NK-92 (cell line): ENCODE measurements around the gene SERPINB6.
"Not testable (repeated sequence)": the region's sequence is repeated elsewhere in the genome, so short reads cannot be mapped to it uniquely, and the experiment has no call there.

Source experiments
- DNase-seq: peaks from one replicate; lab custom pipeline; 2025; ENCODE audit not compliant: unreplicated experiment; lab: John Stamatoyannopoulos, UW

Gene SERPINB6

DNA sequence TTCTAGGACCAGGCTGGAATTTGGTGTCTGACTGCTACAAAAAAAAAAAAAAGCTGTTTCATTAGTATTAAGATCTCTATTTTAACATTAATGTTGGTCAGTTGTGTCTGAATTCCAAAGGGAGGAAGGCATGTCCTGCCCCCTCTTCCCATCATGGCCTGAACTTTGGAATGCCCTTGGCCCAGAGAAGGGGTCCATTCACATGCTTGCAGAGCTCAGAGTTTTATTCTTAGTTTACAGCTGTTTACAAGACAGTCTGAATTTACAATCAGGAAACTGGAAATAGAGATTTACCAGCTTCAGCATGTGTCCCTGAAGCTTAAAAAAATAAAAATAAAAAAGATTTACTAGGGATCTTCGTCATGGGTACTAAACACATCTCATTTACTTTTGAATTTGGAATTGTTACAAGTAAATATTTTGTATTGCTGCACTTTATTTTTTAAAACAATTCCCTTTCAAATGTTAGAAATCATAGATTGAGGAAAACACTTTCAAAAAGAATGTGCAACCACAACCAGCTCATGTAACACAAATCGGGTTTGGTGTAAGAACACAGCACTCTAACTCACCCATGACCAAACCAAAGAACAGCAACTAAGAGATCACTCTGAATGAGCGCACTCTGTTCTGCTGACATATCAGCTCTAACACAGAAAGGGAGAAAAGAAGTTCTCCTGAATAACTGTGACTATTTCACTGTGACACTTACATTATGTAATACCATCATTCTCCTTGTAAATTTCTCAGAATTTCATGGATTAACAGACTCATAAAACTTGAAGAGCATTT, 6.6 kb upstream of the SERPINB6 start:
- no peak for DNase-seq

DNA sequence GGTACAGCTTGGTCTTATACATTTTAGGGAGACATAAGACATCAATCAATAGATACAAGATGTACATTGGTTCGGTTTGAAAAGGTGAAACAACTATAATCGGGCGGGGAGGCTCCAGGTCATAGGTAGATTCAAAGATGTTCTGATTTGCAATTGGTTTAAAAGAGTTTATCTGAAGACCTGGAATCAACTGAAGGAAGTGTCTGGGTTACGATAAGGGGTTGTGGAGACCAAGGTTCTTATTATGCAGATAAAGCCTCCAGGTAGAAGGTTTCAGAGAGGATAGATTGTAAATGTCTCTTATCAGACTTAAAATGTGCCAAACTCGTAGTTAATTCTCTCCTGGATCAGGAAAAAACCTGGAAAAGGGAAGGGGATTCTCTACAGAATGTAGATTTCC, 5.9 kb upstream of the SERPINB6 start:
- no peak for DNase-seq

DNA sequence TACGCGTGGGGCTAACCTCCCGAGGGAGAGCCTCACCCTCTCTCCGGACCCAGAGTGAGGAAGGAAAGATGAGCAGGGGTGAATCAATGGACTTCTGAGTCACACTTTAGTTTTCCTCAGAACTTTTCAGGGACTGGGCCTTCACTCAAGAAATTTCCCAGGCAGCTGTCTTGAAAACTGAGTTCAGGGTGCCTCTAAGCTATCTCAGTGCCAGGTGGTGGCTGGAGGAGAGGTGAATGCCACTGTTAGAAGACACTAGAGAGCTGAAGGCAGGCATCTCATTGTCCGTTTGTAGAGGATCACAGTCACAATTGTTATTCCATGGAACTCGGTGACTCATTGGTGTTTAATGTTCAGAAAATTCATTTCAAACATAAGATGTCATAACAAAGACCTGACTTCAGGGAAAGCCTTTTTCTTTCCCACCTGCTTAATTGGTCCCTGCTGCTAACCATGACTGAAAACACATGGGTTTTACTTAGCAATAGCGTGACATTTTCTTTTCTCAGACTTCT, 5.3 kb upstream of the SERPINB6 start:
- DNase-seq, result no peak

DNA sequence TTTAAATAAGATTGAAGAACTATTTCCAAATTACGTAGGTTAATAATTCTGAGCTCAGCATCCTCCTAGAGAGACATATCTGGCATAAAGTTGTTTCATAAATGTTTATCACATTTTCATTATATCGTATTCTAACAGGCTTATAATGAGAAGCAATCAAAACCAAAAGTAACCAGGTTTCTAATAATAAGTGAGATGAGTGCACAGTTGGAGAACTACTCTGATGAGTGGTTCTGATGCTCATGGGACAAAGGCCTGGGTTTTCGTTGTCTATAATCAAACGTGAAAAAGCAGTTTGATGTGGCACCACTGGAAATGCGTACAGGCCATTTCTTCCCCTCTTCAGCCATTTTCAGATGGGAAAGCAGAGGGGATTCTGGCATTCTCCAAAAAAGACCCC, 4.7 kb upstream of the SERPINB6 start:
- DNase-seq, result no peak

DNA sequence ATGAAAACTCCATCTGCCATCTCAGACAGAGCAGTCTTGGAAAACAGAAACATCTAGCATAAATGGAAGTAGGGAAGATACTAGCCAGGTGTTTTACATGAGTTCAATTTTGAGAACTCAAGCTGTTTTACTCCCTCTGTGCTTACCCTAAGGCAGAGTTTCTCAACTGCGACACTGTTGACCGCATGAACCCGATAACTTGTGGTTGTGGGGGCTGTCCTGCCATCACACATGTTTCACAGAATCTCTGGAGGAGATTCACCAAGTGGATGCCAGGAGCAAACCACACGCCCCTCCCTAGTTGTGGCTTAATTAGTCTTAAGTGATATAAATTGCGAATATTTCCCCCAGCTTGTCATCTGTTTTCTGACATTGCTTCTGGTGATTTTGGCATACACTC, 2.3 kb upstream of the SERPINB6 start:
- no peak for DNase-seq

DNA sequence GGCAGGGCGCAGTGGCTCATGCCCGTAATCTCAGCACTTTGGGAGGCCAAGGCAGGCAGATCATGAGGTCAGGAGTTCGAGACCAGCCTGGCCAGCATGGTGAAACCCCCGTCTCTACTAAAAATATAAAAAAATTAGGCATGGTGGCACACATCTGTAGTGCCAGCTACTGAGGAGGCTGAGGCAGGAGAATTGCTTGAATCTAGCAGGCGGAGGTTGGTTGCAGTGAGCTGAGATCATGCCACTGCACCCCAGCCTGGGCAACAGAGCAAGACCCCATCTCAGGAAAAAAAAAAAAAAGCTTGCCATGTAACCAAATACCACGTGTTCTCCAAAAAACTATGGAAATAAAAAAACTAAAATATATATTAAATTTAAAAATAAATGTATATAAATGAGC, 1.8 kb upstream of the SERPINB6 start:
- not testable (repeated sequence) for DNase-seq

DNA sequence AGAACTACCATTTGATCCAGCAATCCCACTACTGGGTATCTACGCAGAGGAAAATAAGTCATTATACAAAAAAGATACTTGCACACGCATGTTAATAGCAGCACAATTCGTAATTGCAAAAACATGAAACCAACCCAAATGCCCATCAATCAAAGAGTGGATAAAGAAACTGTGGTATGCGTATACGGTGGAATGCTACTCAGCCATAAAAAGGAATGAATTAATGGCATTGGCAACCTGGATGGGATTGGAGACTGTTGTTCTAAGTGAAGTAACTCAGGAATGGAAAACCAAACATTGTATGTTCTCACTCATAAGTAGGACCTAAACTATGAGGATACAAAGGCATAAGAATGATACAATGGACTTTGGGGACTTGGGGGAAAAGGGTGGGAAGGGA, 1.3 kb upstream of the SERPINB6 start:
- not testable (repeated sequence) for DNase-seq

DNA sequence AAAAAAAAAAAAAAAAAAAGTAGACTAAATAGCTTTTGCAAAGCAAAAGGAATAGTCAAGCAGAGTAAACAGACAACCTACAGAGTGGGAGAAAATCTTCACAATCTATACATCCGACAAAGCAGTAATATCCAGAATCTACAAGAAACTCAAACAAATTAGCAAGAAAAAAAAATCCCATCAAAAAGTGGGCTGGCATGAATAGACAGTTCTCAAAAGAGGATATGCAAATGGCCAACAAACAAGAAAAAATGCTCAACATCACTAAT, 786 bp upstream of the SERPINB6 start:
- not testable (repeated sequence) for DNase-seq

DNA sequence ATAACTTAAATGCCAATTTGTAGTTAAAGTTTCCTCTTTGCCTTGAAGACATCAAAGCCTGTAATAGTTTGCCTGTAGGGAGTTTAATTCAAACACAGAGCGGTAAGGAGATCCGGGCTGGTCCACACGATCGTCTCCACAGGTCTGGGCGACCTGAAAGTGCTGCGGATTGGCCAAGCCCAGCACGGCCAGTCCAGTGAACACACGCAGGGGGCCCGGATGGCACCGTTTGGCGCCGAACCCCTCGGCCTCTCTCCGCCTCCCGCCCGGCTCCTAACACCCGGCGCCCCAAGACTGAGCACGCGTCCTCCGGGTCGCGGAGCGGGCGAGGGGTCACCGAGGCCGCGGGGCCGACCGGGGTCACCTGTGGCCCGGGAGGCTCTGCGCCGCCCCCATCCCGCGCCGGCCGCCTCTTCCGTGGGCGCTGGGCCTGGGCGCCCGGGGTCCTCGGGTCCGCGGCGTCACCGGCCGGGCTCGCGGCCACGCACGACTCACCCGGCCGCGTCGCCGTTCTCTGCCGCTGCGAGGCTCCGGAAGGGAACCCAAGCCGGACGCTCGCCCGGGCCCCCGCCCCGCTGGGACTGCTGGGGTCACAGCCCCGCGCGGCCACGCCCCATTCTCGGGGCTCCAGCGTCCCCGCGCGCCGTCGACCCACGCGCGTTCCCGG, 481 bp downstream of the SERPINB6 start:
- no peak for DNase-seq

DNA sequence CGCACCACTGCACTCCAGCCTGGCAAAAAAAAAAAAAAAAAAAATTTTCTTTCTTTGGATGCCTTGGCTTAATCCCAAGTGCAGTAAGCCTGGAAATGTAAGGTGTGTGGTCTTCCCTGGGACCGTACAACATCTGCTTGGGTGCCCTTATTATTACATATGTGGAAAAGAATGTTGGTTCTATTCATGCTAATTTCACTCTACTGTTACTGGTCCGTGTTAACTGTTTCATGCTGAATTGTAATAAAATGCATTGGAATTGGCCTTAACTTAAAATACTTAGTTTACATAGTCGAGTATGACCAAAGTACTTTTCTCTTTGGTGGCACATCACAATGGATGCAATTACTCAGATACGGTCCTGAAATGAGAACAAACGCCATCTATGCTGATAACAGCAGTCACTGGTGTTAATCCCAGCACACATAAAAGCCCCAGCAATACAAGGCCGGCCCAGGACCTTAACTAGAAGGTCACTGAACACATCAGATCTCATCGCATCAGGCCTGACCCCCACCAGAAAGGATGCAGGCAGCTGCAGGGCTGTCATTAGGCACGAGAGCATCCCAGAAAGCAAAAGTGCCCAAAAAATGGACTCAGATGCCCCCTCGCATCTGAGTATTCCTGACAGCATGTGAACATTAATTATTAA, 1.2 kb downstream of the SERPINB6 start:
- no peak for DNase-seq

DNA sequence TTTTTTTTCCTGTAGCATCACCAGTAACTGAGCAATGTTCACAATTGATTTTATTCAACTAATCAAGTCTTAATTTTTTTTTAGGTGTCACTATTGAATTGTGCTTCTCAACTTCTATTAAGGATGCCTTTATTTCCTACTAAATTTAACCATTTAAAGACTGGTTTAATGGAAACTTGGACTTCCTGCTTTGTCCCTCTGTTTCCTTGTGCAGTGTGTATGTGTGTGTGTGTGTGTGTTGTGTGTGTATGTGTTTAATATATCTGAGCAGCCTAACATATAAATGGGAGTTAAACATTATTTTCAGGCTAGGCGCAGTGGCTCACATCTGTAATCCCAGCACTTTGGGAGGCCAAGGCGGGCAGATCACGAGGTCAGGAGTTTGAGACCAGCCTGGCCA, 1.8 kb downstream of the SERPINB6 start:
- DNase-seq, result no peak

DNA sequence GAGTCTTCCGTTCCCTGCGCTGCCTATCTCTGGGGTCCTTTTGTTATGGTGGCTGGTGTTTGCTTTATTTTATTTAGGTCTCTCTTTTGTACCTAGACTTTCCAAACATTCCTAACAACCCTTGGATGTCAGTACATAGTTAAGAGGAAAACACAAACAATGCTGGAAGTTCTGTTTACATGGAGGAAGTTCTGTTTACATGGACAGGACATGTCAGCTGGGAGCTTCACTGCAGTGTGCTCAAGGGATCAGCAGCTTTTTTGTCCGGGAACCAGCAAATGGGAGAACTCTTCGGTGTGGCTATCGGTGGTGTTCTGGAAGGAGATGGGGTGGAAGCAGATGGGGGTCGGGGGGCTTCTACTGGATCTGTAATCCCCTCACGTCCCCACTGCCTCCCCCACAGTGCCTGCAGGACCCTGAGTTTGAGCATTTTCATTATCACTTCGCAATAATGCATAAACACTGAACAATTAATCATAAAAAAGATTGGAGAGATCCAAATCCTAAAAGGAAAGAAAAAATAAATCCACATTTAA, 2.7 kb downstream of the SERPINB6 start:
- no peak for DNase-seq

DNA sequence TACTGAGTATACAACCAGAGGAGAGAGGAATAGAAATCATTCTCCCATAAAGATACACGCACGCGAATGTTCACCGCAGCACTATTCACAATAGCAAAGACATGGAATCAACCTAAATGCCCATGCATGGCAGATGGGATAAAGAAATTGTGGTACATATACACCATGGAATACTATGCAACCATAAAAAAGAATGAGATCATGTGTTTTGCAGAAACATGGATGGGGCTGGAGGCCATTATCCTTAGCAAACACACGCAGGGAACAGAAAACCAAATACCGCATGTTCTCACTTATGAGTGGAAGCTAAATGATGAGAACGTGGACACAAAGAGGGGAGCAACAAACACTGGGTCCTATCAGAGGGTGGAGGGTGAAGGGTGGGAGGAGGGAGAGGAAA, 3.4 kb downstream of the SERPINB6 start:
- no peak for DNase-seq

DNA sequence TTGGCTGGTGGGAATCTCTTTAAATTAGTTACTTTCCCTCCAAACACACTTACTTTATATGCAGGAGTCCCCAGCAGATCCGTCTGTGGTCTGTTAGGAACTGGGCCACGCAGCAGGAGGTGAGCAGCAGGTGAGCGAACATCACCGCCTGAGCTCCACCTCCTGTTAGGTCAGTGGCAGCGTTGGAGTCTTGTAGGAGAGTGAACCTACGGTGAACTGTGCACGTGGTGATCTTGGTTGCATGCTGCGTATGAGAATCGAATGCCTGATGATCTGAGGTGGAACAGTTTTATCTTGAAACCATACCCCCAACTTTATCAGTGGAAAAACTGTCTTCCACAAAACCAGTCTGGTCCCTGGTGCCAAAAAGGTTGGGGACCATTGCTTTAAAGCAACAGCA, 5.0 kb downstream of the SERPINB6 start:
- DNase-seq, result no peak

DNA sequence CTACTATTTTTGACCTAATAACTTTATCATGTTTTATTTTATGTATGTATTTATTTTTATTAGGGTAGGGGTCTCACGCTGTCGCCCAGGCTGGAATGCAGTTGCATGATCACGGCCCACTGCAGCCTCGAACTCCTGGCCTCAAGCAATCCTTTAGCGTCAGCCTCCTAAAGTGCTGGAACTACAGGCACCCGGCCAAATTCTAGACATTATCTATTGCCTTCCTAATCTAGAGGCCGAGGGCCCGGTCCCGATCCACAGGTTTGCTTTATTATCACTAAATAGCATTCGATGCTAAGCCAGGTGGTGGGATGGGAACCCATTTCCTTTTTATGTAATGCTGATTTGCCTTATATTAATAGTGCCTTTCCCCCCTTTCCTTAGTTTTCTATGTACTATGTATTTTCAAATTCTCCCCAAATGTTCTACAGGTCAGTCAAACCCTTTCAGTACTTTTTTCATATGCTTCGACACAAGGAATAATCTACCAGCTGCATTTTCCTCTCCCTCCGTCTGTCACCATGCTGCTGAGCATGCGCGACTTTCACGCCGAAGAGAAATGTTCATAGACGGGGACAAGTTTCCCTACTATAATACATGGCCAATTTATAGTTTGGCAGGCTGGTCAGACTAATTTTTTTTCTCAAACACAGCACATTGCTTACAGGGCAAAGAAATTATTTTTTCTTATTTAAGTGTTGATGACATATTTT, 6.4 kb downstream of the SERPINB6 start:
- DNase-seq, result no peak

DNA sequence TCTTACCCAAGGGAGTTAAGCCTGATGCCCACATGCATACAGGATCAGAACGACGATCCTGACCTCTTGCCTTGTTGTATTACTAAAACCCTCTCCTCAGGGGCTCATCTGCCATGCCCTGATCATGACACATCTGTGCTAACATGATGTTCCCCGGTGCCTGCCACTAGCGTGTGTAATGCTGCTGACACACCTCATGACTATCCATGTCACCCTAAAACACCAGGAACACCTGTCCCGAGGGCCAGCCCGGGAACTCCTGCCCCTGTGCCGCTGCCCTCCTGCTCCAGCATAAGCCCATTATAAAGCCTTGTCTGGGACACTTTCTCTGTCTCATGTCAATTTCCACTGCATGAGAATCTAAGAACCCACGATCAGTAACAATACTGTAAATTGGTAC, 7.6 kb downstream of the SERPINB6 start:
- no peak for DNase-seq

DNA sequence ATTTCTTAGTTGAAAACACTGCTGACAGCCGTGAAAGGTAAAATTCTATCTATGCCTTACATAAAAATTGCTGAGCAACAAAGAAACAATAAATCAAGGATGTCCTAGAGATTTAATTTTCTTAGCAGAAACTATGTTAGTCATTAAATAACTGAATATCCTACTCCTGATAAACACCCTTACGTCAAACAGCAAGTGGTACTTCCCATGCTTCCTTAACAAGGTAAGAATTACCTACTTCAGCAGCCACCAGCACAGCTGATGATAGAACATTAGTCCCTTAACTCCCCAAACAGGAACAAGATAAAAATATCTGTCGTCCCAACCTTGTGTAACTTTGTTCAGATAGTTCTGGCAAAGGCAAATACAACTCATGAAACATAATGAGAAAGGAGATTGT, 8.7 kb downstream of the SERPINB6 start:
- no peak for DNase-seq

DNA sequence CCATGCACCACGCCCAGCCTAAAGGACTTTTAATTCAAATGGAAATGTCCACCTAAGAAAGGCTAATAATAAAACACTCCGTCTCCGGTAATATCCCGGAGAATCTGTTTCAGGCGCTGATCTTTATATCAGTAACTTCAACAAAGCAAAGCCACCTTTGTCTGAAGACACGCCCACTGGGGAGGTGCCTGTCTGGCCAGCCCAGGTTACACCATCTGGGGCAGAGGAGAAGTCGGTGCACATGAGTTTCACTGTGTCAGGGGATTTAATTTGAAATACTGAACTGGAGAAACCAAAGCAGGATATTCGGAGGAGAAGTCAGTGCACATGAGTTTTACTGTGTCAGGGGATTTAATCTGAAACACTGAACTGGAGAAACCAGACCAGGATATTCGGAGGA, 9.4 kb downstream of the SERPINB6 start:
- no peak for DNase-seq

DNA sequence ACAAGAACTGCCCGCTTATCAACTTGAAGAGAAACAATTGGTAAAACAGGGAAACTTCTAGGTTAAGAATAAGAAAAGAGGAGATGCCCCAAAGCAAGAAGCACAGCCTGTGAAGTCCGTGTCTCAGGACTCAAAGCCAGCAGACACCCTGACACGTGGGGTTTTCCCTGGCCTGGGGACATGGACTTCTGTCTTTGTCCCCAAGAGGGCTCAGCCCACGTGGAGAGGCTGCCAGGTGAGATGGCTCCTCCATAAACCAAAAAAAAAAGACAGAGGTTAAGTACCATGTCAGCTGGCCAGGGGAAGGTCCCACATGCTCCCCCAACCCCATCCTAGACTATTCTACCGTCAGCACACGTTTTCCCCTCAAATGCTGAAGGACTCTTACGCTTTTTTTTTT, 9.9 kb downstream of the SERPINB6 start:
- no peak for DNase-seq

DNA sequence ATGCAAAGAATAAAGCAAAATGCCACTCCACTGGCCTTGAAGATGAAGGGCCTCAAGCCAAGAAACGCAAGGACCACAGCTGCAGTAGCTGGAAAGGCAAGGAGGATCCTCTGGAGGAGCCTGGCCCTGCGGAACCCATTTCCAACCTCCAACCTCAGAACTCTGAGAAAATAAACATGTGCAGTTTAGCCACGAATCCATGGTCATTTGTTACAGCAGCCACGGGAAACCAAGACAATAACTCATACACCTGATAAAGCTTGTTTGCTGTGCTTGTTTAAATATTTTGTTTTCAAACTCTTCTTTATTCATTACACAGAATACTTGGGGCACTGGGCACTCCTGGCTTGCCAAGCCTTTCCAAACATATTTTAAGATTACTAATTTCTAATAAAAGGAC, 10.4 kb downstream of the SERPINB6 start:
- DNase-seq, result no peak

DNA sequence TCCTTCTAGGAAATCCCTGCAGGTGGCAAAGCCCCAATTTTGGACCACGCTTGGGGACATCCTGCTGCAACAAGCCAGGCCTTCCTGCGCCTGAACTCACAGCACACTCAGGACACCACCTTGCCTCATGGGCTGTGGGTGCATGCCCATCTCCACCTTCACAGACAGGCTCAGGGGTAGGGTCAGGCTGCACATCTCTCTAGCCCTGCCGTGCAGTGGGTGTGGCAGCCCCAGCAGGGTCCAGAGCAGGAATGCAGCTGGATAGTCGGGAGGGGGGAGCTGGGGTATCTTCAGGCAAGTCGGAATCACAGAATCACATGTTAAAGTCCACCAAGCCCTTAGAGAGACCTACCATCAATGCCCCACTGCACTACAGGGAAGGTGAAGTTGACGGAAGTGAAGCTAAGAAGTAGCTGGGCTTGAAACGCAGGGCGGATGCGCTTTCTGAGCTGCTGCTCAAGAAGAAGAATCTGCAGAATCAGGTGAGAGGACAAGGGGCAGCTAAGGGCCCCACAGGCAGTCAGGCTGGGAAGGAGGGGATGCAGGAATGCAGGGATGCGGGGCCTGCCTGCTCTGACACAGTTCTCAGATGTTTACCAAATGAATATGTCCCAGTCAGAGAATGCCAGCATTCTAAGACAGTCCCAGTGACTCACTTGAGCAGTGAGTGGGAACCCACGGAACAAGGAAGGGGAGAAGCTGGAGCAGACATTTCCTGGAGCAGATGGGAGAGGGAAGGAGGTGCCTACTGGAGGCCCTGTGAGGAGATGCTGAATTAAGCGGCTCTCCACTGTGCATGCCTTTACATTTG, 11.3 kb downstream of the SERPINB6 start:
- no peak for DNase-seq
